Omental fat pad (tissue), 4 donors: Measurements from ENCODE around the gene FUS. TPM values are rescaled to one million over a fixed set of nuclear protein-coding genes. Genes with fewer than 3 reads are reported as not detected.
"Not testable (repeated sequence)": the region's sequence is repeated elsewhere in the genome, so short reads cannot be mapped to it uniquely, and the experiment has no call there.

Experiments
- ATAC-seq: fragments of 150-250 bp; one replicate; pipeline ENCODE4 v1.9.1; 2016; ENCODE audit warnings: mild to moderate bottlenecking, moderate library complexity; ENCODE audit not compliant: low FRiP score
- DNase-seq: peaks from one replicate; pipeline ENCODE4 v3.0.0-alpha.2; 2019; ENCODE audit warnings: low spot score
- total RNA-seq, 4 donors: library from RNA; depleted of rRNA; stranded (reverse); fragments of >200 nt; gene quantifications; one replicate each; pipeline ENCODE4 v1.1.0, GENCODE V29; 2016
- TF ChIP-seq, protein P1 (sequence below), 3 donors: fragments of 450-650 bp; IDR thresholded peaks; one replicate each; pipeline ENCODE4 v1.5.1; 2016 to 2017; ENCODE audit warnings: antibody characterized with exemption in 3 of 3, mild to moderate bottlenecking in 3 of 3, moderate library complexity in 2 of 3

The FUS gene
- total RNA-seq, 4 donors from 2014 or later: 65.0 to 162 (median 116) TPM

DNA sequence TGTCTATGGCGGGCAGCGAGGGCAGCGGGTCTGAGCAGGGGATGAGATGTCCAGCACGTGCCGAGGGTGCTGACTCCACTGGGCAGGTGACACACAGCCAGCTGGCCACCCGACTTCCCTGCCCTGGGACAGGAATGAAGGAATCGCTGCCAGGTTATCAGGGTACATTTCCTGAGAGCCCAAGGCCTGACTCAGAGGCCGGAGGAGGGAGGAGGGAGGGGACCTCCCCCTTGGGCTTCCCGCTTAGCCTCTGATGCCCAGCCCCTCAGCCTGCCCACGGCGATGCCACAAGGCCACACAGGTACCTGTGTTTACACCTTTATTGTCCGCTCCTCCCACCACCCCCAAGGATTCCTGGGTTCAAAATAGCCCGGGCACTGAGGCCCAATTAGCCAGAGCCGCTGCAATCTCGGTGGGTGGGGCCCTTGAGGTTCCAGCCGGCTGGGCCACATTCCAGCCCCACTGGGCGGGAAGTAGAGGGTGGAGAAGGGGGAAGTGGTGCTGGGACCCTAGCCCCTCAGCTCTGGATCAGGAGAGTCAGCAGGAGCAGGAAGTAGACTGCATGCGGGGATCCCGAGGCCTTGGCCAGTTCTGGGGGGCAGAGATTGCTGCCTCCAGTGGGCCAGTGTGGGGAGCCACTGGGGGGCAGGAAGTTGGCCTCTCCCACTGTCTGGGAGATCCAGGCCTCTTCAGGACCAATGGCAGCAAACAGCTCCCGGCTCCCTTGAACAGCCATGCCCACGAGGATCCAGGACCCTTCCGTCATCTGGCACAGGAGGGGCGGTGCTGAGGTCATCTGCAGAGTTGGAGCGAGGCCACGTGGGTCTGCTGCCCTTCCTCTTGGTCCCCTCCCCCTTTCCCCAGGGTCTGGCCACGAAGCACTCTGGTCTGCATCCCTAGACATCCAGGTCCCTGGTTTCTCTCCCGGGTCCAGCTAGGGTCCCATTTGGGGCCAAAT, 41.0 kb upstream of the FUS start:
- DNase-seq (peak; percentile 62), ATAC-seq (peak; percentile 57)
- TF ChIP-seq, protein P1, sequence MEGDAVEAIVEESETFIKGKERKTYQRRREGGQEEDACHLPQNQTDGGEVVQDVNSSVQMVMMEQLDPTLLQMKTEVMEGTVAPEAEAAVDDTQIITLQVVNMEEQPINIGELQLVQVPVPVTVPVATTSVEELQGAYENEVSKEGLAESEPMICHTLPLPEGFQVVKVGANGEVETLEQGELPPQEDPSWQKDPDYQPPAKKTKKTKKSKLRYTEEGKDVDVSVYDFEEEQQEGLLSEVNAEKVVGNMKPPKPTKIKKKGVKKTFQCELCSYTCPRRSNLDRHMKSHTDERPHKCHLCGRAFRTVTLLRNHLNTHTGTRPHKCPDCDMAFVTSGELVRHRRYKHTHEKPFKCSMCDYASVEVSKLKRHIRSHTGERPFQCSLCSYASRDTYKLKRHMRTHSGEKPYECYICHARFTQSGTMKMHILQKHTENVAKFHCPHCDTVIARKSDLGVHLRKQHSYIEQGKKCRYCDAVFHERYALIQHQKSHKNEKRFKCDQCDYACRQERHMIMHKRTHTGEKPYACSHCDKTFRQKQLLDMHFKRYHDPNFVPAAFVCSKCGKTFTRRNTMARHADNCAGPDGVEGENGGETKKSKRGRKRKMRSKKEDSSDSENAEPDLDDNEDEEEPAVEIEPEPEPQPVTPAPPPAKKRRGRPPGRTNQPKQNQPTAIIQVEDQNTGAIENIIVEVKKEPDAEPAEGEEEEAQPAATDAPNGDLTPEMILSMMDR (IDR thresholded peaks at IDR 0.05): no peak

DNA sequence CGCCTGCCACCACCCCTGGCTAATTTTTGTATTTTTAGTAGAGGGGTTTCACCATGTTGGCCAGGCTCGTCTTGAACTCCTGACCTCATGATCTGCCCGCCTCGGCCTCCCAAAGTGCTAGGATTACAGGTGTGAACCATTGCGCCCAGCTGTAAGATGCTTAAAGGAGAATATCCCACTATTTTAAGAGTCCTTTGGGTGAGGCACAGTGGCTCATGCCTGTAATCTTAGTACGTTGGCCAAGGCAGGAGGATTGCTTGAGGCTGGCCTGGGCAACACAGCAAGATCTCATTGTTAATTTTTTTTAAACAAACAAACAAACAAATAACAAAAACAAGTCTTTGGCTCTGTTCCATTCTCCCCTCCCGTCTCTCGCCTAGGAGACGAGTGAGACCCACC, 38.9 kb upstream of the FUS start:
- DNase-seq, ATAC-seq: not testable (repeated sequence)

DNA sequence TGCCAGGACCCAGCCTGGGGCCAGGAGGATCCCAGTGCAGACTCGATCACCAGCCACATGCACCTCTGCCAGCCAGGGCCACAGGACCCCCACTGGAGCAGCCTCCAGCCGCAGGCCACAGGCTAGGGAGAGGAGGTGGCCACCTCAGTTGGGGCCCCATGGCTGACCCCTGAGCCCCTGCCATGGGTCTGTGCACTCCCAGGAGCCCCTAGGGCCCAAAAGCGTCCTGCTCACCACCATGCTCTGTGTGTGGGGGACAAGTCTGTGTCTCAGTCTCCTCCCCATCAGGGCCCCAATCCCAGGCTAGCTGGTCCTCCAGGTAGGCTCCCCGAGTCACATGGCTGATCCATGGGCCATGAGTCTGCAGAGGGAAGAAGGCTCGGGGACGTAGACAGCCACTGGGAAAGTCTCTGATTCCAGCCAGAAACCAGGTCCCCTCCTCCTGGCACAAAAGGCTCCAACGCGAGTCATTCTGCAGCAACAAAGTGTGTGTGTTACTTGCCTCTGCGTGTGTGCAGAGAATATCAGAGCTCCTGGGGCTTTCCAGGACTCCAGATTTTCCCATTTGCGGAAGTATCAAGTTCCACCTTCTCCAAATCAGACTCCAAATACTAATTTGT, 38.3 kb upstream of the FUS start:
- TF ChIP-seq, protein P1 (IDR thresholded peaks at IDR 0.05): no peak
- peak; percentile 5 for ATAC-seq
- no peak for DNase-seq

DNA sequence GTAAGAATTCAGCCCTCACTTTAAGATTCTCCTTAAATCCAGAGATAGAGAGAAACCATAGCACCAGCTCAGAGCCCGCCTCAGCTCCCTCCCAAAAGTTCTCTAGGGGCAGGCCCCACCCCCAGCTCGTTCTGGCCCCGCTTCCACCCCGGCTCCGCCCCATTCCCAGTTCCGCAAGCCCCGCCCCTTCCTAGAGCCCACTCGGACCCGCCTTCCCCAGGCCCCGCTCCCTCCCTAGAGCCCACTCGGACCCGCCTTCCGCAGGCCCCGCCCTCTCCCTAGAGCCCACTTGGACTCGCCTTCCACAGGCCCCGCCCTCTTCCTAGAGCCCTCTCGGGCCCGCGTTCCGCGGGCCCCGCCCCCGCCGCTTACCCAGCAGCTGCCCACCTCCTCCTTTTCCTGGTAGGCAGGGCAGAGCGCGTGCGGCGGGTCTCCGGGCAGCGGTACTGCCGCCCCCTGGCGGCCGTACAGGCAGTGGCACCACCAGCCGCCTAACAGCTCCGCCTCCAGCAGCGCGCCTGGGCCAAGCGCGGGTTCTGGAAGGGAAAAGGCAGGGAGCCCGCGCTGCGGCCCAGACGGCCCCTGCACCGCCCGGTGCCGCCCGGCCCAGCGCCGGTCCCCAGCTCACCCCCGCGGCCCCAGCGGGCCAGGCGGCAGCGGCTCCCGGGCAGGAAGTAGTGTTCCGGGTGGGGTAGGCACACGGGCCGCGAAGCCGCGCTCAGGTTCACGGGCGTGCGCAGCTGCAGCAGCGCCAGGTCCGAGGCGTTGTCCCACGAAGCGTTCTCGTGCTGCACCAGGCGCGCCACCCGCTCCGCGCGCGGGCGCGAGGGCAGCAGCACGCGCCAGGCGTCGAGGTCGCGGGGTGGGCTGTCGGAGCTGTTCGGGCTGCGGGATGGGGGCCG, 37.6 kb upstream of the FUS start:
- DNase-seq (peak; percentile 93), ATAC-seq (peak; percentile 97)
- TF ChIP-seq, protein P1 (IDR thresholded peaks at IDR 0.05): peak in 2 of 3 donors; percentile 98 to 99

DNA sequence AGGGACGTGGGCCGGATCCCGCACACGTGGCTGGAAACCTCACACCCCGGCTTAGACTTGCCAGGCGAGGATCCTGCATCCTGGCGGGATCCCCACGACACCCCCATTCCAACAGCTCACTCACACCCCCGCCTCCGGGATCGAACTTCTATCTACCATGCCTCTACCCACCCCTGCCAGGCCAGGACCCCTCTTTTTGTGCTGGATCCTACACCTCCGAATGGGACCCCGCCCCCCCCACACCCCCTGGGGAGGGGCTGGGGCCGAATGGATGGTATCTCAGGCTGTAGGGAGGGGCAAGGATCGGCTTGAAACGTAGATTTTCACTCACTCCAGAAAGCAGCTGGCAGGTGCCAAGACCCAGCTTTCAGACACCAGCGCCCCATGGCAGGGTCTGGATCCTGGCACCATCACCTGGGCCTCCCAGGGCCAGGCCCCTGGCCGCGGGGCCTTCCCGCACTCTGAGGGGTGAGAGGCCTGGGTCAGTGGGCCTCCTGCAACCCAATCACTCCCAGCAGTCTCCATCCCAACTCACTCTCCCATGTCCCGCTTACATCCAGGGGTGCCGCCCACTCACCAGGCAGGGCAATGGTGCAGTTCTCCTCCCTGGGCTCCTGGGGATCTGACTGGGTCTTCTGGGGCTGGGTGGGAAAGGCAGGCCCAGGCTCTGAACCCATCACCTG, 36.8 kb upstream of the FUS start:
- no peak for ATAC-seq
- DNase-seq: no peak
- TF ChIP-seq, protein P1 (IDR thresholded peaks at IDR 0.05): no peak

DNA sequence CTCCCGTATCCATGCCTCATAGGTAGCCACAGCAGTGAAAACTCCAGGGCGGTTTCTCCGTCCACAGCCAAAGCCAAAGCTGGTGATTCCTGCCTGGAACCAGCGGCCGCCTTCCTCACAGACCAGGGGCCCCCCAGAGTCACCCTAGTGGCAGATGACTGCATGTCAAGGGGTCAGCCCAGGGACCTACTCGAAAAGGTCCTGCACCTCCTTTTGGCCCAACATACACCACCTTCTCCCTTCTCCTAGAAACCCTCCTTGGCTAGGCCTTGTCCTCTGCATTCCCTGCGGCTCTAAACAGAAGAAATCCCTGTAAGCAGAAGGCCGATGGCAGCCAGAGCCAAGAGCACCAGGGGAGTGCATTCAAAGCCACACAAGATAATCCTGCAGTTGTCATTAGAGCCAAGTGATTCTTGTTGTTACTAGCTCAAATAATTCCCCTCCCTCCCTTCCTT, 36.2 kb upstream of the FUS start:
- TF ChIP-seq, protein P1 (IDR thresholded peaks at IDR 0.05): no peak
- ATAC-seq: no peak

DNA sequence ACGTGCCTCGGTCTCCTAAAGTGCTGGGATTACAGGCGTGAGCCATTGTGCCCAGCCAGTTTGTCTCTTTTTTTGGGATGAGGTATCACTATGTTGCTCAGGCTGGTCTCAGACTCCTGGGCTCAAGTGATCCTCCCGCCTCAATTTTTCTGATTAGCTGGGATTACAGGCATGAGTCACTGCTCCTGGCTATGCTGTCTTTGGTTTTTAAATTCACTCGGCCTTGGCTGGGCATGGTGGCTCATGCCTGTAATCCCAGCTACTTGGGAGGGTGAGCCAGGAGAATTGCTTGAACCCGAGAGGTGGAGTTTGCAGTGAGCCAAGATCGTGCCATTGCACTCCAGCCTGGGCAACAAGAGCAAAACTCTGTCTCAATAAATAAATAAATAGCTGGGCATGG, 35.5 kb upstream of the FUS start:
- not testable (repeated sequence) for ATAC-seq, DNase-seq

More for the DNA sequence above, 36.2 kb upstream of the FUS start:
- no peak for DNase-seq
